NCI-H2196 treated with DMSO at 0.1 percent for 48 hours (cell line): ENCODE results near the gene FUBP3.

Experiments used
- DNase-seq: peaks from one replicate; lab custom pipeline; 2025; ENCODE audit not compliant: unreplicated experiment; lab: John Stamatoyannopoulos, UW

Gene FUBP3, protein sequence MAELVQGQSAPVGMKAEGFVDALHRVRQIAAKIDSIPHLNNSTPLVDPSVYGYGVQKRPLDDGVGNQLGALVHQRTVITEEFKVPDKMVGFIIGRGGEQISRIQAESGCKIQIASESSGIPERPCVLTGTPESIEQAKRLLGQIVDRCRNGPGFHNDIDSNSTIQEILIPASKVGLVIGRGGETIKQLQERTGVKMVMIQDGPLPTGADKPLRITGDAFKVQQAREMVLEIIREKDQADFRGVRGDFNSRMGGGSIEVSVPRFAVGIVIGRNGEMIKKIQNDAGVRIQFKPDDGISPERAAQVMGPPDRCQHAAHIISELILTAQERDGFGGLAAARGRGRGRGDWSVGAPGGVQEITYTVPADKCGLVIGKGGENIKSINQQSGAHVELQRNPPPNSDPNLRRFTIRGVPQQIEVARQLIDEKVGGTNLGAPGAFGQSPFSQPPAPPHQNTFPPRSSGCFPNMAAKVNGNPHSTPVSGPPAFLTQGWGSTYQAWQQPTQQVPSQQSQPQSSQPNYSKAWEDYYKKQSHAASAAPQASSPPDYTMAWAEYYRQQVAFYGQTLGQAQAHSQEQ

DNA sequence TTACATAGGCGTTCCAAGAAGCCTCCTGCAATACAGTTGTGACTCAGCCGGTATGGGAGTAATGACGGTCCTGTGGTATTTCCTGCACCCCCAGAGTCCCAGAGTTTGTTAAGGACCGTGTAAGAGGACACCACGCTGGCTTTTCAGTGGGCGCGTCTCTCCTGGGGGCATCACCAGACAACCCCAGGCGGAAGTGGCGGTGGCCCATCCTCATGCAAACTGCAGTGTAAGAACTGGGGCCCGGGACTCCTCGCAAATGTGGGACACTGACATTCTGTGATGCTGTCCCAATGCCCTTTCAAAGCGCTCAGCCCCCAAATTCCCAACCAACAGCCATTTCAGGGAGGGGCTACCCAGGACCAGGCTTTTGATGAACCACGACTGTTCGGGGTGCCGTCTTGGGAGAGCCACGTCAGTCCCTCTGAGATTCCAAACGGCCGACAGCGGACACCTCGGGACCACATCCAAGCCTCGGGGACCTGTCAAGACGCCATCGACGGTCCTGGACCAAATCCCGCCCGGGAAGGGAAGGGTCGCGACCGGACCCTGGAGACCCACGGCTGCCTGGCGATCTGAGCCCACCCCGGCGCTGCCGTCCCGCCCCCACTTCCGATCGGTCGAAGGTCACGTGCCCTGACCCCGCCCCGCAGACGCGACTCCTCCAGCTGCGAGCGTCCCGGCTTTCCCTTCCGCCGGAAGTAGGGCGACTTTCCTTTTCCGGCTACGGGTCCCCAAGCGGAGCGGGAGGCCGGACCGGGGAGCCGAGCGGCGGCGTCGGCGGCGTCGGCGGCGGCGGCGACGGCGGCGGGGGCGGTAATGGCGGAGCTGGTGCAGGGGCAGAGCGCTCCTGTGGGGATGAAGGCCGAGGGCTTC is at the start of gene FUBP3:
FUBP3 (plus strand) TSS at position 713 of the 873 bp plus-strand sequence; CDS start at position 817, 104 bp downstream.
- peak; percentile 80 for DNase-seq

DNA sequence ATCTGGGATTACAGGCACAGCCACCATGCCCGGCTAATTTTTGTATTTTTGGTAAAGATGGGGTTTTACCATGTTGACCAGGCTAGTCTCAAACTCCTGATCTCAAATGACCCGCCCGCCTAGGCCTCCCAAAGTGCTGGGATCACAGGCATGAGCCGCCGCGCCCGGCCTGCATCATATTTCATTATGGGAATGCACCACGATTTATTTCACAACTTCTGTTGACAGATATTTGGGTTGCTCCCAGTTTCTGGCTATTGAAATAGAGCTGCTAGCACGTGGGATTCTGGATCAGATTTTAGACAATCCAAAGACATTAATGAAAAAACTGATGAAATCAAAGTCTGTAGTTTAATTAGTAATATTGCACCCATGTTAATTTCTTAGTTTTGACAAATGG is 48.4 kb upstream of the FUBP3 start:
- no peak for DNase-seq

DNA sequence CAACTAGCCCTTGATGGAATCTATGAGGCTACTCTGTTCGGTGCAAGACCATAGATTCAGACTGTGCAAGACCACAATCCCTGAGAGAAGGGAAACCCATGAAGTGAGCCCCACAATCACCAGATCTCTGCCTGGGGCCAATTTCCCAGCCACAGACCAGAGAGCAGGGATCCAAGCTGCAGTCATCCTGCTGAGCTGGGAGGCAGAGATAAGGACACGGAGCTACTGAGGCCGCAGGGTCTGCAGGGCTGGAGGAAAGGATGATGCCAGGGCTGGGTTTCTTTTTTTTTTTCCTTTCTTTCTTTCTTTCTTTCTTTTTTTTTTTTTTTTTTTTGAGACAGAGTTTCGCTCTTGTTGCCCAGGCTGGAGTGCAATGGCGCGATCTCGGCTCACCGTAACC is 47.7 kb upstream of the FUBP3 start:
- no peak for DNase-seq

GRCh38 chr9:130532426-130533080 is 46.8 kb upstream of the FUBP3 start:
- DNase-seq, result no peak

DNA sequence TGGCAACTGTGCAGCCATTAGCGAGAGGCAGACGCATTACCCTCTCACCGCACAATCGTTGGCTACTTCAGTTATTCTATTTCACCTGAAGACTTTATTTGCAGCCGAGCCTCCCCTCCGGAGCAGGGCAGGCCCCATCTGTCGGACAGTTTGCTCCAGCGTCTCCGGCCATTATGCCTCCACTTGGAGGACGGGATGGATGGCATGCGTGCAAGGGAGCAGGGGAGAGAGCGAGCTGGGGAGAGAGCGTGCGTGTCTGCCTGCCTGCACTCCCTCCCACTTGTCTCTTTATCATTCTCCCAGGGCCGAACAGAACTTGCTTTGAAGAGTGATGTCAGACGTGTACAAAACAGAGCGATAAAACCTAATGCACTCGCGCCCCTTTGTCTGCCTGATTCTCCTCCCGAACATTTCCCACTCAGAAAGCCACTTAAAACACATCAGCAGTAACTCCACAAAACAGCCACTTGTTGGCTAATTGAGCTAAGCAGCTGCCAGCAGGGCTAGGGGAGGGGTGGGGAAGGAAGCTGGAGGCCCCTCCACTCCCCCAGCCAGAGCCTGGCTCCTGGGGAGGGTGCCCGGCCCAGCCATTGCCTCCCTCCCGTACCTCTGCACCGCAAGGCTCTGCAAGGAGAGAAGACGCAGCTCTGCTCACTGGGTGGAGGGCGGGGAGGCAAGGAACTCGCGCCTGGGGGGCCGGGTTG is 43.4 kb upstream of the FUBP3 start:
- no peak for DNase-seq

DNA sequence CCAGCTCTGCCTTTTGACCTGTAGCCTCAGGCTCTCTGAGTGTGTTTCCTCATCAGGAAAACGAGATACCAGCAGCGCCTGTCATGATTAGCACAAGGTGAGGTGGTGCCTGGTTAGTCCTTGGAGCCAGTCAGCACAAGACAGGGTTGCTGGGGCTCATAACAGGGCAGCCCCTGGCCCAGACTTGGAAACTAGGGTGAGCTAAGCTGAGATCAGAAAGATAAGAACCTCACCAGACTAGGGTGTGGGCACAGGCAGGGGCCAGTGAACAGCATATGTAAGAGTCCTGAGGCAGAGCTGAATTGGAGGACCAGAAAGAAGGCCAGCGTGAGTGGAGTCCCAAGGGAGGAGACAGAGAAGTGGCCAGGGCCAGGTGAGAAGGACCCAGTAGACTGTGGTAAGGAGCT is 42.7 kb upstream of the FUBP3 start:
- no peak for DNase-seq

DNA sequence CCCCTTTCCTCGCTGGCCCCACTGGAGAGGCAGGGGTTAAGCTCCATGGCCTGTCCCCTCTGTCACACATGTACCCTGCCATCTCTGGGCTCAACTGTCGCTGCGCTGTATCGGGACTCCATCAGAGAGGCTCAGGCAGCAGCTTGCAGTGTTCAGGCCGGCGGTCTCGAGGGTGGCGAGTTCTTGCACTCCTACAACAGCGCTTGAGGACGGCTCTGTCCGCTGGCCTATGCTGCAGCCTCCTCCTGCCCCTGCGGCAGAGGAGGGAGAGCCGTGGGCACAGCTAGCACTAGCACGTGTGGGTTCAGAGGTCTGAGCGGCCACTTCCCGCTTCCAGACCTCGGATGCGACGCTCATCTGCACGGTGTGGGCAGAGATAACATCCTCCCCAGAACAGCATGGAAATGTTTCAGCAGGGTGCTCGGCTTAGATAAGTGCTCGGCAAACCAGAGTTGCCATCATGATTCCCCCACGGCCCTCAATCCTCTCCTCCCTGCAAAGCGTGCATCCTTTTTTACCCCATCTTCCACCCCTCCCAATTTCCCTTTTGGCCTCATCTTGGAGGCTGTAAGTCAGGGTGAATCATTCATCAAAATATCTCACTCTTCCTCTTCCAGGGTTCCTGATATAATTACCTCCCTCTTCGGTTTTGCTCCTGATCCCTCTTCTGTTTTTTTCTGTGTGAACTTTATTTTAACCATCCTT is 41.9 kb upstream of the FUBP3 start:
- DNase-seq, result no peak

- no peak for DNase-seq
Measured at GRCh38 chr9:130539420-130540223, 39.8 kb upstream of the FUBP3 start.

DNA sequence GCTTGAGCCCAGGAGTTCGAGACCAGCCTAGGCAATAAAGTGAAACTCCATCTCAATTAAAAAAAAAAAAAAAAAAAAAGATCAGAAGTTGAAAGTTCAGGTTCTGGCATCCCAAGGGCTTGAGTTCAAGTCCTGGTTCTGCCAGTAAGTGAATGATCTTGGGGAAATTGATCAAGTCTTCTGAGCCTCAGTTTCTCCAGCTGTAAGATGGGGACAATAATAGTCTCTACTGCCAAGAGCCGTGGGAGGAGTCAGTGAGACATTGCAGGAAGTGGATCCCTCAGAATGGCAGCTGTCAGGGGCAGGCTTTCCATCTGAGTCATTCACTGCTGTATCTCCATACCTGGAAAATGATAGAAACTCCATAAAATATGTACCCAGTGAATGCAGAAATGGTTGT is 37.8 kb upstream of the FUBP3 start:
- DNase-seq, result no peak

DNA sequence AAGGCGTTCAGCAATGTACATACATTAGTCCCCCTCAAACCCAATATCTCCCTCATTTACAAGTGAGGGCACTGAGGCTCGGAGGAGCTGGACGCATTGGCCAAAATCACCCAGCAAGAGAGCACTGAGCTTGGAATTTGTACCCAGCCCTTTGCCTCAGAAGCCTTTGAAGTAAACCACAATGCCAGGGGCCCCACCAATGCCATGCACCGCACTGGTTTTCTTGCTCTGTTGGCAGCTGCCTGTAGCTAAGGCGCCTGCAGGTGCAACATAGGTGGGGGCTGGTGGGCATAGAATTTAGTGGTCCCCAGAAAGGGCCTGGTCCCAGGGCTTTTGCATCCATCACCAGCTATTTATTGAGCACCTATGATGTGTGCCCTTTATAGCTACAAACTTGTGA is 37.3 kb upstream of the FUBP3 start:
- DNase-seq, result no peak

GRCh38 chr9:130542457-130543228 is 36.7 kb upstream of the FUBP3 start:
- no peak for DNase-seq

DNA sequence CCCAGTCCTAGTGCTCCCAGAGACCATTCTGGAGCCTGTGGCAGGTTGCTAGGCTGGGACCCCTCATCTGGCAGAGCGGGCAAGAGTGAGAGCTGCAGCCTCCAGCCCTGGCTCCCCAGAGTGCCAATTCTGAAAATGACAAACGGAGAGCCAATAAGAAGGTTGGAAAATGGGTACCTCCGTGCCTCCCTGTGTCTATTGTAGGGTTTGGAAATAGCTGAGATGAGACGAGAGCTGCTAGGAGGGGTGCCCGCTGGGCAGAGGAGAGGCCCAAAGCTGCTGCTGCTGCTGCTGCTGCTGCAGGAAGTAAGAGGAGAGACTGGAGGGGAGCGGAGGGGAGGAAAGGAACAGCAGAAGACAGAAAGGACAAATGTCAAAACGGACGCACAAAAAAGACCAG is 36.0 kb upstream of the FUBP3 start:
- DNase-seq, result no peak

DNA sequence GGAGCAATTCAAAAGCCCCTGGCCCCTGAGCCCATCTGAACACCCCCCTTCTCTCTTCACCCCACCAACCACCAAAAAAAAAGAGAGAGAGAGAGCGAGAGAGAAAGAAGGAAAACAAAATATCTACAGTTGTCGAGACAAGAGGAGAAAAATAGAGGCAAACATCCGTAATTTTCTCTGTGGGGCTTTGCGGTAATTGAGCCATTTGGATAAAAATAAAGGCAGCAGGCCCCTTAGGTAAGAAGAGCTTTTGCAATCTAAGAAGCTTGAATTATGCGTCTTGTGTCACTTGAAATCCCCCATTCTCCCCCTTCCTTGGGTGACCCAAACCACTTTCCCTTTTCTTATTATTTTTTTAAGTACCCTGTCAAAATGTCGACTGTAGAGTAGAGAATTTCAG is 35.5 kb upstream of the FUBP3 start:
- no peak for DNase-seq

DNA sequence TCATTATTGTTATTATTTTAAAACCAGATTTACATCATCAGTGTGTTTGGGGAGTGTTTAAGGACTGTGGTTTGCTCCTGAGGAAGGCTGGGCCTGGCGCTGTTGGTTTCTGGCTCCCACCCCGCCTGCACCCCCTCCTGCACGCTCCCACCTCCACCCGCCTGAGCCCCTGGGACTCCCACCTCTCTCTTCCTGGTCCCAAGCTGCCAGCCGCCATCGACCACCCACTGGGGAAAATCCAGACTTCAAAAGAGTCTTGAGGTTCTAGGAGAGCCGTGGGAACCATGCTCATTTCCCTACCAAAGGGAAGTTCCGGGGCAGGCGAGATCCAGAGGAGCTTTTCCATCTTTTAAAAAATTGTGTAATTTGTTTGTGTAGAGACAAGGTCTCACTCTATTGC is 35.0 kb upstream of the FUBP3 start:
- DNase-seq, result no peak

- no peak for DNase-seq
Measured at GRCh38 chr9:130548103-130548502, 31.3 kb upstream of the FUBP3 start.

- DNase-seq, result no peak
Measured at GRCh38 chr9:130549093-130549735, 30.2 kb upstream of the FUBP3 start.

DNA sequence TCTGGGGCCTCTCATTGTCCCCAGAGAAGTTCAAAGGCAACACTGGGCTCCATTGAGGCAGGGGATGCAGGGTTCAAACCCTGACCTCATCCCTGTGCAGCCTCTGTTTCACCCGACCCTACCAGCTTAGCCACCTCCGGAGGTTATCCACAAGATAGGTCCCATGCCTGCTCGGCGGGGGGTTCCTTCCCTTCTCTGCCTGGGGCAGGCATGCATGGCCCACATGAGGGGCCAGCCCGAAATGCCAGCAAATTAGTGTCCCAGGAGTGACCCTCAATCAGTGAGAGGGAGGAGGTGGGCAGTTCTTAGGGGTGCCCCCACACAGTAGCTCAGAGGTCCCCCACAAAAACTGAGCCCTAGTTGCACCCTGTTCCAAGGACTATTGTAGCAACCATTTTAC is 24.8 kb upstream of the FUBP3 start:
- no peak for DNase-seq

DNA sequence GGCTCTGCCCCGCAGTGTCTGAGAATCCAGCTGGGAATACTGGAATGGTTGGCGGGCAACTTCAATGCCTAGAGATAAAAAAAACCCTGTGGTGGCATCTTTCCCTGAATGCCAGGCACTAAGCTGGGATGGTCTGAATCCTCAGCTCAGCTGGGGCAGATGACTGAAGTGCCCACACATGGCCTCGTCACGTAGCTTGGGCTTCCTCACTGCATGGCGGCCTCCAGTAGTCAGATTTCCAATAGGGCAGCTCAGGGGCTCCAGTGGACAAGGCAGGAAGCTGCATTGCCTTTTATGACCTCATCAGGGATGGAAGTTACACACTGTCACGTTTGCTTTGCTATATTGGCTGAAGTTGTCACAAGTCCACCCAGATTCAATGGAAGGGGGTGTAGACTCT is 24.3 kb upstream of the FUBP3 start:
- no peak for DNase-seq
